CD4-positive, alpha-beta T cell treated with Interleukin-17A for 1 hour (primary cell): Measurements from ENCODE around the gene TBC1D12.
"Not testable (repeated sequence)": the region's sequence is repeated elsewhere in the genome, so short reads cannot be mapped to it uniquely, and the experiment has no call there.

Source experiments
- DNase-seq: peaks from one replicate; pipeline ENCODE4 v3.0.0-alpha.2; 2020

Gene TBC1D12

GRCh38 chr10:94549221-94549620, 146.9 kb downstream of the TBC1D12 start:
- DNase-seq = no peak

- not testable (repeated sequence) for DNase-seq
Measured at GRCh38 chr10:94567714-94568307, 165.5 kb downstream of the TBC1D12 start.

- DNase-seq = no peak
Measured at GRCh38 chr10:94571081-94571480, 168.7 kb downstream of the TBC1D12 start.

- no peak for DNase-seq
Measured at GRCh38 chr10:94571528-94571927, 169.2 kb downstream of the TBC1D12 start.

- DNase-seq = no peak
Measured at GRCh38 chr10:94578790-94579189, 176.4 kb downstream of the TBC1D12 start.

- DNase-seq = no peak
Measured at GRCh38 chr10:94583124-94583523, 180.8 kb downstream of the TBC1D12 start.
